Camera-type eye (tissue), 1 donor: ENCODE results near the gene COX5B. TPM values are rescaled to one million over a fixed set of nuclear protein-coding genes. Genes with fewer than 3 reads are reported as not detected.

ENCODE experiments used
- total RNA-seq: library from RNA; depleted of rRNA; stranded (reverse); fragments of >200 nt; gene quantifications from one replicate; pipeline ENCODE4 v1.2.3, GENCODE V29; 2014

COX5B gene, protein sequence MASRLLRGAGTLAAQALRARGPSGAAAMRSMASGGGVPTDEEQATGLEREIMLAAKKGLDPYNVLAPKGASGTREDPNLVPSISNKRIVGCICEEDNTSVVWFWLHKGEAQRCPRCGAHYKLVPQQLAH
- total RNA-seq: 90.7 TPM

DNA sequence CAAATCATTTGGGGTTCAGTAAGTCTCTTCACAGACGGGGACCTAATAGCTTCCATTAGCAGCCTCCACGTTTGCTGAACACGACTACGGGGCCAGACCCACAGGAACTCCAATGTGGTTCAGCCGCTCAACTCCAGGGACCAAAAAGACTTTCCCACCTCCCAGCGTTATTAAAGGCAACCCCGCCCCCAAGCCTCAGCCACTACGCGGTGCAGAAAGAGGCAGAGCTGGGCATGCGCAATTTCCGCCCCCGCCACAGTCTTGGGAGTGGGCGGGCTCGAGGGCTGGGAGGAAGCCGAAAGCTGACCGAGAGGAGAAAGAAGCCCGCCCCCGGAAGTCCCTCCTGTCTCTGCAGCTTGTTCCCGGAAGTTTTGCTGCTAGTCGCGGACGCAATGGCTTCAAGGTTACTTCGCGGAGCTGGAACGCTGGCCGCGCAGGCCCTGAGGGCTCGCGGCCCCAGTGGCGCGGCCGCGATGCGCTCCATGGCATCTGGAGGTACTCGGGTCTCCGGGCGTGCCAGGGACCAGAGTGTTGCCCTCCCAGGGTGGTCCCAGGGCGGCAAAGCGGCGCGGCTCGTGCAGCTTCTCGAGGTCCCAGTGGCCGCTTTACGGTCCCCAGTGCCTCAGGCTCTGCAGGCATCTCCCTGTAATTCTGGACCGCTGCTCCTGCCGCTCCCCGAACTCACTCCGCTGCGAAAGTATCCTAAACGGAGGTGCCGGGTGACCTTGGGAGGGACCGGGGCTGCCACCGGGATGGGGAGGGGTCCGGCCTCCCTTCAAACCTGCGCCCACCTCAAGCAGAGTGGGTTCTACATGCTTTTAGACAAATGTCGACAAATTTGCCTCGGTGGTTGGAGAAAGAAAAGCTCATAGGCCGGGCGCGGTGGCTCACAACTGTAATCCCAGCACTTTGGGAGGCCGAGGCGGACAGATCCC, at the start of gene COX5B:
COX5B (plus strand) TSS at position 368 of the 935 bp plus-strand sequence; CDS start at position 393, 25 bp downstream.

DNA sequence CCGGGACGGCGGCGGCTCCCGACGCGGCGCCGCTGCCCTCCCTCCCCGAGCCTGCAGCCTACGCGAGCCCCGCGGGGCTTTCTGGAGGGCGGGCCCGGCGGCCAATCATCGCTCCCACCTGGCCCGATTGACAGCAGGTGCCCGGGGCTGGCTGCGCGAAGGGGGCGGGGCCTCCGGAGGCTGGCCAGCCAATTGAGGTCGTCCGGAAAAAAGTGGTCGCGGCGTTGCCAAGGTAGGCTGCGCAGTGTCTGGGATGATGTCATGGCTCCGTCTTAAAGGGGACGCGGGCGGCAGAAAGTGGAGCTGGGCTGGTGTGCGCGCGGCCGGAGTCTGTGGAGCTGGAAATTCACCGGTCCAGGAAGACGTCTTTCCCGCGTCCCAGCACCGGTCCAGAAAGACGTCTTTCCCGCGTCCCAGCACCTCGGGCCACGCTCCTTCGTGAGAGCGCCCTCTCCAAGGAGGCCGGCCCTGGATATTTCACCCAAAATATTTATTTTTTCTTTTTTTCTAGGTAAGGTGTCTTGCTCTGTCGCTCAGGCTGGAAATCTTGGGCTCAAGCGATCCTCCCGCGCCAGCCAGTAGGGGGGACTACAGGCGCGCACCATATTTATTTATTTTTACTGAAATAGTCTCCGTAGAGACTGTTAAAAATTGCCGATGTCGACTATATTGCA, 18.2 kb downstream of the COX5B start, which contains the start of gene ACTR1B:
ACTR1B (minus strand) TSS at position 83 of the 674 bp plus-strand sequence. CDS start 154 bp downstream, outside the sequence.

DNA sequence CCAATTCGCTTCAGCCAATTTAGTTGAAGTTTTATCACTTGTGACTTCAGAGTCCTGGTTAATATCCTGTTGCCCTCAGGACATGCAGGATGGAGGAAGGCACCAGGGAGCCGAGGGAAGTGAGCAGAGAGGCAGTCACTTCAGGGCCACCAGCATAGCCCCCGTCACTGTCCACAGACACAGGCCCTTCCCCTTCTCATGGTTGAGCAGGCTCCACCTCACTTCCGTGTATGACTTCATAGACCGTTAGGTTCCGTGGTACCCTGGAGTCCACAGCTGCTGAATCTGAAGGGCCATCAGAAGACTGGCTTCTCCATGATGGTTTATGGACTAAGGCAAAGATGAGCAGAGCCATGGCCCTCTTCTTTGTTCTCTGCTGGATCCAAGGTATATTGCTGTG, 23.6 kb downstream of the COX5B start, which contains the start of gene C2orf92:
C2orf92 (plus strand) TSS at position 266 of the 400 bp plus-strand sequence; CDS start at position 342, 76 bp downstream.

Other genes starting within 250 kb of the COX5B start
- gene ANKRD36B, start 56.2 kb upstream of the COX5B start, total RNA-seq: 182 TPM
- gene ACTR1B, start 18.0 kb downstream of the COX5B start, total RNA-seq: 49.9 TPM
- 16.2 TPM for gene C2orf92, start 23.7 kb downstream of the COX5B start, total RNA-seq
- gene ZAP70, start 67.5 kb downstream of the COX5B start, total RNA-seq: 1.5 TPM